Uterus (tissue), 4 donors: Measurements from ENCODE around the gene DDX19B. TPM values are rescaled to one million over a fixed set of nuclear protein-coding genes. Genes with fewer than 3 reads are reported as not detected.
"Not testable (repeated sequence)": the region's sequence is repeated elsewhere in the genome, so short reads cannot be mapped to it uniquely, and the experiment has no call there.

ENCODE experiments used
- DNase-seq, 2 donors: peaks; one replicate each; pipeline ENCODE4 v3.0.0-alpha.2; 2019 to 2020
- H3K27ac ChIP-seq, 2 donors: fragments of 200-600 bp; sonication (generic); 1 replicate in 1 of 2; 2 replicates in 1 of 2; pipeline ENCODE4 v1.5.1; 2016 to 2018
- H3K27me3 ChIP-seq, 2 donors: fragments of 200-600 bp; sonication (generic); one replicate each; pipeline ENCODE4 v1.5.1; 2018 to 2019; ENCODE audit warnings: control low read depth in 1 of 2
- H3K36me3 ChIP-seq, 2 donors: fragments of 200-600 bp; sonication (generic); one replicate each; pipeline ENCODE4 v1.5.1; 2019; ENCODE audit warnings: control low read depth in 1 of 2
- H3K4me1 ChIP-seq, 2 donors: fragments of 200-600 bp; sonication (generic); one replicate each; pipeline ENCODE4 v1.5.1; 2018 to 2019; ENCODE audit warnings: control low read depth in 1 of 2
- H3K4me3 ChIP-seq, 2 donors: fragments of 200-600 bp; sonication (generic); 1 replicate in 1 of 2; 2 replicates in 1 of 2; pipeline ENCODE4 v1.5.1; 2018 to 2019; ENCODE audit warnings: mild to moderate bottlenecking in 1 of 2
- H3K9me3 ChIP-seq, 2 donors: fragments of 200-600 bp; sonication (generic); one replicate each; pipeline ENCODE4 v1.5.1; 2019; ENCODE audit warnings: control low read depth in 1 of 2
- CTCF ChIP-seq, 4 experiments: fragments of 200-600 bp in 2 of 4; fragments of 450-650 bp in 2 of 4; sonication (generic) in 2 of 4; IDR thresholded peaks; one replicate each; pipeline ENCODE4 v1.5.1; 2016 to 2019; ENCODE audit warnings: antibody characterized with exemption in 4 of 4, mild to moderate bottlenecking in 2 of 4, moderate library complexity in 1 of 4
- POLR2A ChIP-seq, 2 donors: fragments of 450-650 bp; IDR thresholded peaks; one replicate each; pipeline ENCODE4 v1.6.1; 2016; ENCODE audit warnings: antibody characterized with exemption in 2 of 2, mild to moderate bottlenecking in 1 of 2, moderate library complexity in 1 of 2
- intact Hi-C: fragments of 100-400 bp; cut with DNase I; formaldehyde crosslinking; loops from one replicate; pipeline ENCODE4 v1.15.1; 2023; ENCODE audit warnings: low total_unique reads
- total RNA-seq, 4 donors: library from RNA; depleted of rRNA in 3 of 4; stranded (reverse); fragments of >200 nt in 3 of 4; gene quantifications; one replicate each; pipeline versions ENCODE4 v1.1.0 to v1.2.4, GENCODE V29; 2014 to 2023
- donor health status: DM: yes; HTN: yes; CAD: no.

DDX19B gene
- total RNA-seq, 4 donors from 2014 or later, result 10.6 to 77.6 (median 25.4) TPM

- DNase-seq, result no peak
- H3K4me1 ChIP-seq, result no peaks in the 10 kb centered on the region
- H3K4me3 ChIP-seq, result no peak overlapping the region
- intact Hi-C loops, result no loop called here
- H3K27me3 ChIP-seq, result no peaks in the 10 kb centered on the region
- no peak overlapping the region for H3K27ac ChIP-seq
- H3K9me3 ChIP-seq, result no peaks in the 10 kb centered on the region
- no peaks in the 10 kb centered on the region for H3K36me3 ChIP-seq
- TF ChIP-seq CTCF (IDR thresholded peaks at IDR 0.05) (no peak), POLR2A (IDR thresholded peaks at IDR 0.05) (no peak)
These were observed 2.1 kb downstream of the DDX19B start for GRCh38 chr16:70301121-70301520.

GRCh38 chr16:70302745-70303144, 3.8 kb downstream of the DDX19B start:
- Histone ChIP-seq H3K27me3 (no peaks in the 10 kb centered on the region), H3K4me1 (no peaks in the 10 kb centered on the region), H3K36me3 (no peaks in the 10 kb centered on the region), H3K9me3 (no peaks in the 10 kb centered on the region), H3K27ac (no peak overlapping the region), H3K4me3 (no peak overlapping the region)
- no peak for DNase-seq
- TF ChIP-seq POLR2A (IDR thresholded peaks at IDR 0.05), result no peak
- no peak for TF ChIP-seq CTCF (IDR thresholded peaks at IDR 0.05)
- intact Hi-C loops, result no loop called here

GRCh38 chr16:70304892-70305448, 6.0 kb downstream of the DDX19B start:
- intact Hi-C loops, result no loop called here
- H3K27me3 ChIP-seq, result no peaks in the 10 kb centered on the region
- H3K27ac ChIP-seq, result no peak overlapping the region
- H3K9me3 ChIP-seq, result no peaks in the 10 kb centered on the region
- H3K36me3 ChIP-seq, result no peaks in the 10 kb centered on the region
- no peak for TF ChIP-seq POLR2A (IDR thresholded peaks at IDR 0.05)
- no peak for TF ChIP-seq CTCF (IDR thresholded peaks at IDR 0.05)
- DNase-seq, result no peak
- H3K4me1 ChIP-seq, result no peaks in the 10 kb centered on the region
- no peak overlapping the region for H3K4me3 ChIP-seq

- intact Hi-C loops, result no loop called here
- no peak overlapping the region for H3K27ac ChIP-seq
- H3K27me3 ChIP-seq, result no peaks in the 10 kb centered on the region
- no peaks in the 10 kb centered on the region for H3K36me3 ChIP-seq
- H3K4me3 ChIP-seq, result no peak overlapping the region
- H3K9me3 ChIP-seq, result no peaks in the 10 kb centered on the region
- TF ChIP-seq CTCF (IDR thresholded peaks at IDR 0.05) (no peak), POLR2A (IDR thresholded peaks at IDR 0.05) (no peak)
- no peaks in the 10 kb centered on the region for H3K4me1 ChIP-seq
- DNase-seq, result no peak
These were observed 7.9 kb downstream of the DDX19B start for GRCh38 chr16:70306880-70307279.

GRCh38 chr16:70307726-70308125, 8.7 kb downstream of the DDX19B start:
- H3K4me3 ChIP-seq, H3K27me3 ChIP-seq, intact Hi-C loops, DNase-seq, H3K27ac ChIP-seq, H3K9me3 ChIP-seq, H3K4me1 ChIP-seq, H3K36me3 ChIP-seq: not testable (repeated sequence)

GRCh38 chr16:70320121-70320520, 21.1 kb downstream of the DDX19B start:
- DNase-seq, result no peak

More at GRCh38 chr16:70320121-70320520, 21.1 kb downstream of the DDX19B start:
- TF ChIP-seq CTCF (IDR thresholded peaks at IDR 0.05) (no peak), POLR2A (IDR thresholded peaks at IDR 0.05) (no peak)
- H3K4me3 ChIP-seq, result no peak overlapping the region
- no peaks in the 10 kb centered on the region for H3K27me3 ChIP-seq
- H3K36me3 ChIP-seq, result no peaks in the 10 kb centered on the region
- no peak overlapping the region for H3K27ac ChIP-seq
- no peaks in the 10 kb centered on the region for H3K9me3 ChIP-seq
- H3K4me1 ChIP-seq, result no peaks in the 10 kb centered on the region
- intact Hi-C loops, result no loop called here
